H1 (cell line): ENCODE results near the gene ABHD18. TPM values are rescaled to one million over a fixed set of nuclear protein-coding genes. Genes with fewer than 3 reads are reported as not detected.
A peak's percentile ranks its signal among the peaks of the same experiment; 100 is the strongest.
"Not testable (repeated sequence)": the region's sequence is repeated elsewhere in the genome, so short reads cannot be mapped to it uniquely, and the experiment has no call there.

Experiments
- CTCF ChIA-PET: fragments of 300-600 bp; sonication (Branson Sonifier 250); formaldehyde crosslinking; loops from one replicate; lab custom pipeline; 2021; ENCODE audit not compliant: partially characterized antibody; lab: Charles Lee
- POLR2A ChIA-PET: fragments of 300-600 bp; sonication (Branson Sonifier 250); formaldehyde crosslinking; loops from one replicate; lab custom pipeline; 2021; ENCODE audit warnings: inconsistent platforms; ENCODE audit not compliant: partially characterized antibody; lab: Charles Lee
- DNase-seq, 2 experiments: peaks; one replicate each; pipeline versions ENCODE4 v3.0.0 to v3.0.0-alpha.2; 2010 to 2022; ENCODE audit warnings: low spot score in 2 of 2, low read depth in 1 of 2, mixed read lengths in 1 of 2
- FAIRE-seq: peaks from 2 replicates; lab custom pipeline; 2011; peaks lifted over from hg19 to GRCh38; lab: Jason Lieb, UNC
- H2AFZ ChIP-seq: 2 replicates; pipeline ENCODE4 v1.8.1; 2012; ENCODE audit warnings: low read length, inconsistent platforms
- H2AK5ac ChIP-seq: 2 replicates; pipeline ENCODE4 v1.6.1; 2013; ENCODE audit warnings: low read depth, low read length
- H2BK120ac ChIP-seq: replicated peaks from 2 replicates; pipeline ENCODE3; 2013; ENCODE audit warnings: low read depth, low read length, inconsistent platforms
- H2BK12ac ChIP-seq: 2 replicates; pipeline ENCODE4 v1.6.1; 2013; ENCODE audit warnings: low read depth, low read length
- H2BK15ac ChIP-seq: 2 replicates; pipeline ENCODE4 v1.6.1; 2013; ENCODE audit warnings: low read length
- H2BK20ac ChIP-seq: 2 replicates; pipeline ENCODE4 v1.6.1; 2013; ENCODE audit warnings: low read length
- H2BK5ac ChIP-seq: 2 replicates; pipeline ENCODE4 v1.6.1; 2013; ENCODE audit warnings: low read depth, low read length
- H3K14ac ChIP-seq: 2 replicates; pipeline ENCODE4 v1.6.1; 2013; ENCODE audit warnings: inconsistent platforms; ENCODE audit not compliant: insufficient read length
- H3K18ac ChIP-seq: 2 replicates; pipeline ENCODE4 v1.6.1; 2013; ENCODE audit warnings: low read length; ENCODE audit errors: extremely low read depth
- H3K23ac ChIP-seq: 2 replicates; pipeline ENCODE4 v1.6.1; 2013; ENCODE audit warnings: inconsistent platforms; ENCODE audit not compliant: insufficient read length
- H3K23me2 ChIP-seq: 2 replicates; pipeline ENCODE4 v1.6.1; 2013; ENCODE audit warnings: low read depth, low read length
- H3K27ac ChIP-seq: 2 replicates; pipeline ENCODE4 v1.6.1; 2011; ENCODE audit warnings: low read depth, low read length, inconsistent platforms
- H3K27me3 ChIP-seq, 4 experiments: replicated peaks in 1 of 4; 1 replicate in 1 of 4; 2 replicates in 3 of 4; pipeline versions ENCODE4 v1.6.1 to v1.8.1; 2011 to 2013; ENCODE audit warnings: low read length in 3 of 4, mild to moderate bottlenecking in 3 of 4, inconsistent platforms in 2 of 4, mixed read lengths in 2 of 4, moderate library complexity in 1 of 4; ENCODE audit not compliant: control insufficient read depth in 3 of 4, insufficient read depth in 3 of 4; ENCODE audit errors: extremely low read depth in 1 of 4
- H3K36me3 ChIP-seq, 4 experiments: 2 replicates each; pipeline versions ENCODE4 v1.6.1 to v1.8.1; 2011 to 2013; ENCODE audit warnings: mild to moderate bottlenecking in 4 of 4, low read length in 3 of 4, moderate library complexity in 2 of 4, control low read depth in 1 of 4, inconsistent platforms in 1 of 4; ENCODE audit not compliant: insufficient read depth in 4 of 4, control insufficient read depth in 2 of 4
- H3K4ac ChIP-seq: replicated peaks from 2 replicates; pipeline ENCODE3; 2013; ENCODE audit warnings: low read length, low read depth, mixed read lengths, inconsistent platforms; ENCODE audit not compliant: insufficient read length
- H3K4me1 ChIP-seq, 4 experiments: replicated peaks in 1 of 4; 1 replicate in 1 of 4; 2 replicates in 3 of 4; pipeline versions ENCODE4 v1.6.1 to v1.8.1; 2011 to 2013; ENCODE audit warnings: low read length in 3 of 4, inconsistent platforms in 2 of 4, mixed read lengths in 1 of 4; ENCODE audit not compliant: insufficient read depth in 4 of 4, control insufficient read depth in 3 of 4
- H3K4me2 ChIP-seq, 2 experiments: 2 replicates each; pipeline versions ENCODE4 v1.6.1 to v1.8.1; 2011 to 2013; ENCODE audit warnings: low read depth in 2 of 2, low read length in 2 of 2, control low read depth in 1 of 2, inconsistent platforms in 1 of 2, mild to moderate bottlenecking in 1 of 2; ENCODE audit not compliant: insufficient read depth in 1 of 2
- H3K4me3 ChIP-seq, 4 experiments: fragments of 200-600, 300-600 bp in 1 of 4; sonication (generic), shearing (Covaris generic), sonication (Bioruptor Twin) in 1 of 4; 2 replicates each; pipeline versions ENCODE4 v1.5.1 to v1.8.1; 2011 to 2016; ENCODE audit warnings: low read length in 4 of 4, low read depth in 3 of 4, control low read depth in 2 of 4, inconsistent platforms in 2 of 4, mild to moderate bottlenecking in 2 of 4, mixed read lengths in 1 of 4, moderate library complexity in 1 of 4; ENCODE audit not compliant: insufficient read depth in 2 of 4; ENCODE audit errors: extremely low read depth in 1 of 4
- H3K56ac ChIP-seq: replicated peaks from 2 replicates; pipeline ENCODE3; 2013; ENCODE audit warnings: low read depth, mild to moderate bottlenecking, mixed read lengths, low read length, inconsistent platforms; ENCODE audit not compliant: insufficient read length
- H3K79me1 ChIP-seq: 2 replicates; pipeline ENCODE4 v1.6.1; 2013; ENCODE audit warnings: low read depth, low read length, control low read depth
- H3K79me2 ChIP-seq, 2 experiments: 2 replicates each; pipeline versions ENCODE4 v1.6.1 to v1.8.1; 2012 to 2013; ENCODE audit warnings: low read length in 2 of 2, mild to moderate bottlenecking in 2 of 2, inconsistent platforms in 1 of 2; ENCODE audit not compliant: insufficient read depth in 2 of 2, control insufficient read depth in 1 of 2
- H3K9ac ChIP-seq, 4 experiments: replicated peaks in 1 of 4; 1 replicate in 1 of 4; 2 replicates in 3 of 4; pipeline versions ENCODE4 v1.6.1 to v1.8.1; 2011 to 2013; ENCODE audit warnings: low read depth in 3 of 4, low read length in 3 of 4, control low read depth in 2 of 4, mild to moderate bottlenecking in 2 of 4, moderate library complexity in 2 of 4, inconsistent platforms in 1 of 4; ENCODE audit errors: extremely low read depth in 1 of 4
- H3K9me3 ChIP-seq, 2 experiments: 2 replicates each; pipeline versions ENCODE4 v1.6.1 to v1.8.1; 2012 to 2013; ENCODE audit warnings: mild to moderate bottlenecking in 2 of 2, moderate library complexity in 2 of 2, control low read depth in 1 of 2, inconsistent platforms in 1 of 2, low read depth in 1 of 2, low read length in 1 of 2, mixed read lengths in 1 of 2; ENCODE audit not compliant: insufficient read depth in 2 of 2
- H4K20me1 ChIP-seq, 2 experiments: replicated peaks in 1 of 2; 2 replicates each; pipeline versions ENCODE3 to v1.8.1; 2011 to 2013; ENCODE audit warnings: inconsistent platforms in 2 of 2, low read length in 2 of 2, mild to moderate bottlenecking in 1 of 2; ENCODE audit not compliant: insufficient read depth in 2 of 2, control insufficient read depth in 1 of 2
- H4K5ac ChIP-seq: 2 replicates; pipeline ENCODE4 v1.6.1; 2013; ENCODE audit warnings: low read length, low read depth, mixed read lengths, inconsistent platforms; ENCODE audit not compliant: insufficient read length
- H4K8ac ChIP-seq: 2 replicates; pipeline ENCODE4 v1.8.0; 2013; ENCODE audit warnings: mild to moderate bottlenecking, moderate library complexity, low read length, inconsistent platforms; ENCODE audit not compliant: insufficient read depth; ENCODE audit errors: extremely low read depth
- H4K91ac ChIP-seq: replicated peaks from 2 replicates; pipeline ENCODE3; 2013; ENCODE audit warnings: low read length, mixed read lengths, inconsistent platforms; ENCODE audit not compliant: insufficient read length
- SP1 ChIP-seq: IDR thresholded peaks from 2 replicates; pipeline ENCODE4 v1.6.1; 2011; ENCODE audit warnings: low read depth, low read length
- TEAD4 ChIP-seq: IDR thresholded peaks from 2 replicates; pipeline ENCODE4 v1.6.1; 2012; ENCODE audit warnings: low read depth, low read length, inconsistent platforms, mixed read lengths
- WGBS, 2 experiments: shearing (Covaris generic) in 1 of 2; methylation state at CpG; one replicate each; pipeline versions ENCODE4 v1.1.6 to v1.1.7; 2013 to 2015; ENCODE audit warnings: low lambda C conversion rate in 2 of 2, mixed read lengths in 2 of 2, inconsistent platforms in 1 of 2, low coverage in 1 of 2, missing lambda C conversion rate in 1 of 2; ENCODE audit not compliant: insufficient replicate concordance in 2 of 2, insufficient coverage in 1 of 2, insufficient read length in 1 of 2; ENCODE audit errors: extremely low coverage in 1 of 2, missing lambda C conversion rate in 1 of 2; 5-methylcytosine and 5-hydroxymethylcytosine counted together
- polyA plus RNA-seq, 7 experiments: library from polyadenylated mRNA; depleted of rRNA in 3 of 7; stranded (reverse) in 5 of 7; unstranded in 2 of 7; fragments of >200 nt in 5 of 7; fragments of 200-250 nt in 2 of 7; gene quantifications; 1 replicate in 5 of 7; 2 replicates in 1 of 7; 4 replicates in 1 of 7; pipeline versions ENCODE4 v1.2.1 to v1.2.3, GENCODE V29; 2011 to 2013; ENCODE audit warnings: missing spikeins in 2 of 7, mixed read lengths in 2 of 7
- total RNA-seq: library from RNA; stranded (reverse); fragmentation: NEBNext Ultra II Directional; extraction: Animal tissue kit (Norgen Biotek cat#: 25700); gene quantifications from 2 replicates; pipeline ENCODE4 v1.2.1, GENCODE V29; 2021

Gene ABHD18
- total and polyA plus RNA-seq, 2 of the 8 experiments (the other 6 are each of a cell fraction or from before 2014, with no cell fraction given): 2.7 to 17.0 TPM

DNA sequence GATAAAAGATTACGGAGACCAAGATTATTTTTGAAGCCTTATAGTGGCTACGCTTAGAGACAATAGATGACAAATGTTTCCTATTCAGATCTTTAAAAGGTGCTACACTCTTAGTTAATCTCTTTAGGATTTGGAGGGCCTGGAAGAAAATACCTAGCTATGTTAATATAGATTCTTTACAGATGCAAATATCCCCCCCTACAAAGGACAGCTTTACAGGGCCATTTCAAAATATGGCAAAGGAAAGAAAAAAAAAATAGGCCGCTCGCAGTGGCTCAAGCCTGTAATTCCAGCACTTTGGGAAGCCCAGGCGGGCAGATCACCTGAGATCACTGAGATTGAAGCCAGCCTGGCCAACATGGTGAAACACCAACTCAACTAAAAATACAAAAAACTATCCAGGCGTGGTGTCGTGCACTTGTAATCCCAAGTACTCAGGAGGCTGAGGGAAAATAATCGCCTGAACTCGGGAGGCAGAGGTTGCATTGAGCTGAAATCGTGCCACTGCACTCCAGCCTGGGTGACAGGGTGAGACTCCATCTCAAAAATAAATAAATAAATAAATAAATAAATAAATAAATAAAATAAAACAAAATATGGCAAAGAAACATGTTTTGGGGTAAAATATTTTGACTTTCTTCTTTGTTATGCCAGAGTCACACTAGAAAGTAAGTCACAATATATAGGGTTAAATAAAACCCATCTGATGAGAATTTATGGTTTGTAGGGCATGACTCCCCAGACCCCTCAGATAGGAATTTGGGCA, 90.4 kb downstream of the ABHD18 start:
- H3K14ac ChIP-seq, H3K79me1 ChIP-seq, H3K36me3 ChIP-seq, H3K27me3 ChIP-seq, H3K23me2 ChIP-seq, H4K8ac ChIP-seq, H3K9me3 ChIP-seq, H4K20me1 ChIP-seq, FAIRE-seq, H2BK15ac ChIP-seq, H3K23ac ChIP-seq, H3K56ac ChIP-seq, H2AFZ ChIP-seq, H3K79me2 ChIP-seq: not testable (repeated sequence)
- Histone ChIP-seq H3K4ac (peak overlapping the region; percentile 85), H2BK5ac (peak overlapping the region; percentile 73; the same call in 1 of the 2 replicates), H3K9ac (peak overlapping the region in 2 of 4 experiments; percentile 54 to 58; a peak in 4 of 7 replicates), H2BK120ac (peak overlapping the region; percentile 64), H4K5ac (peak overlapping the region; percentile 91), H4K91ac (peak overlapping the region; percentile 73), H3K4me2 (peak overlapping the region; percentile 46 to 68), H2AK5ac (0 out of 2 replicates have a peak overlapping the region, but pooled peaks have one; percentile 83), H2BK20ac (peak overlapping the region; percentile 28; the same call in 1 of the 2 replicates), H3K18ac (peak overlapping the region; percentile 72), H2BK12ac (peak overlapping the region; percentile 45; the same call in 1 of the 2 replicates), H3K27ac (peak overlapping the region; percentile 71; the same call in 1 of the 2 replicates), H3K4me3 (peak overlapping the region in 2 of 4 experiments; percentile 7 to 32; a peak in 4 of 8 replicates), H3K4me1 (peaks cover 0 to 12% (median 2%) of the 10 kb centered on the region in 4 experiments; a peak in 4 of 7 replicates)
- POLR2A ChIA-PET: interaction anchor here (0.5 to 2.7 kb wide), 10 partner anchors 9 to 175 kb away, joined by 3 to 9 read pairs (median 3); partner anchors contain the start of genes ABHD18, MFSD8 and PLK4
- peak in 1 of 2 experiments; percentile 49 for DNase-seq
- CTCF ChIA-PET: interaction anchor here (0.9 to 1.2 kb wide), 4 partner anchors 11 to 90 kb away, joined by 3 to 4 read pairs (median 3); partner anchors contain the start of genes ABHD18 and MFSD8
- WGBS, 2 experiments: 18% methylated on average over 10 of the region's 10 CpGs; no CpG with 5 or more reads in 1 of the 2 experiments
- TF ChIP-seq TEAD4: peak; percentile 15; the same call in 1 of the 2 replicates
- TF ChIP-seq SP1: 0 out of 2 replicates have a peak, but pooled peaks have one; percentile 56
